Measurements from ENCODE around the gene CCNJL.
"Not testable (repeated sequence)": the region's sequence is repeated elsewhere in the genome, so short reads cannot be mapped to it uniquely, and the experiment has no call there.

CCNJL gene, protein sequence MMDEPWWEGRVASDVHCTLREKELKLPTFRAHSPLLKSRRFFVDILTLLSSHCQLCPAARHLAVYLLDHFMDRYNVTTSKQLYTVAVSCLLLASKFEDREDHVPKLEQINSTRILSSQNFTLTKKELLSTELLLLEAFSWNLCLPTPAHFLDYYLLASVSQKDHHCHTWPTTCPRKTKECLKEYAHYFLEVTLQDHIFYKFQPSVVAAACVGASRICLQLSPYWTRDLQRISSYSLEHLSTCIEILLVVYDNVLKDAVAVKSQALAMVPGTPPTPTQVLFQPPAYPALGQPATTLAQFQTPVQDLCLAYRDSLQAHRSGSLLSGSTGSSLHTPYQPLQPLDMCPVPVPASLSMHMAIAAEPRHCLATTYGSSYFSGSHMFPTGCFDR

GRCh38 chr5:160312134-160312959 is at the start of gene CCNJL:
Gene CCNJL, minus strand, starts transcription at chr5:160312564. Its CDS starts 641 bp downstream, at chr5:160311923.
- DNase-seq: no peak

DNA sequence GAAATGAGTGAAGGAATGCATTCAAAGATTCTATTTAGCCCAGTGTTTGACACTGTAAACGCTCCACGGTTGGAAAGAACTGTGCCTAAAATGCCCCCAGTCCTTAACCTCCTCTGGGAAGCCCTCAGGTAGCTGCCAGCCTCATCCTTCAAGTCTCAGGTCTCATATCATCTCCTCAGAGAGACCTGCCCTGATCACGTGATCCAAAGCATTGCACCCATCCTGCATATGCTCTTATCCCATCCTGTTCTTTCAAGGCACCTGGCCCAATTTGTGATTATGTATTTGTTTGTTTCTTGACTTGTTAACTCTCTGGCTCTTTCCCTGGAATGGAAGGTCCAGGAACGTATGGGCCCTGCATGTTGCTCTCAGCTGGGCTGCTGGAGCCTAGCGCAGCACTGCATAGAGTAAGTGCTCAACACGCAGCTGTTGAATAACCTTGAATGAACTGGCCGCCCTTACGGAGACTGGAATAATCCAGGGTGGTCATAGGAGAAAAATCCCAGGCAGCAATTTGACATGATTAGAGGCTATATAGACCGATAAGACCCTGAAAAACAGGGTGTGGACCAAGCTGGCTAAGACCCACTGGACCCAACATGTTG is 49.4 kb upstream of the CCNJL start:
- no peak for DNase-seq

DNA sequence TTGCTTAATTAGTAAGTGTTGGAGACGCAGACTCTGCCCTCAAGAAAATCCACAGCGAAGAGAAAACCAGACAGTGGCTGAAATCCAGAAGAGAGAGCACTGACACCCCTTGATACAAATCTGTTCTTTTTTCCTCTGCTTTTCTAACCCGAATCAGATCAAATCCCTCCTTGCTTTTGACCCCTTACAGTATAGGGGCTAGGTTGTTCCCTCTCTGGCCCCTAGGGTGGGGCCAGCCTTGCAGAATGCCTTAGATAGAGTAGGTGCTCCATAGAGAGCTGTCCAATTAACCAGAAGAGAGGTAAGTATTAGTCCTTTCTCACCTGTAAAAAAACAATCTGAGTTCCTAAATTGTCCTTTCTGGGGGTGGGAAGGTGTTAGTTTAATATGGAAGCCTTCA is 47.9 kb upstream of the CCNJL start:
- no peak for DNase-seq

- DNase-seq: no peak
Measured at GRCh38 chr5:160359816-160360215, 47.5 kb upstream of the CCNJL start.

- DNase-seq: no peak
Measured at GRCh38 chr5:160359242-160359641, 46.9 kb upstream of the CCNJL start.

GRCh38 chr5:160357861-160358411 is 45.6 kb upstream of the CCNJL start:
- no peak for DNase-seq

- no peak for DNase-seq
Measured at GRCh38 chr5:160357394-160357793, 45.0 kb upstream of the CCNJL start.

- no peak for DNase-seq
Measured at GRCh38 chr5:160356550-160357347, 44.4 kb upstream of the CCNJL start.

GRCh38 chr5:160354666-160355065 is 42.3 kb upstream of the CCNJL start:
- DNase-seq: no peak

DNA sequence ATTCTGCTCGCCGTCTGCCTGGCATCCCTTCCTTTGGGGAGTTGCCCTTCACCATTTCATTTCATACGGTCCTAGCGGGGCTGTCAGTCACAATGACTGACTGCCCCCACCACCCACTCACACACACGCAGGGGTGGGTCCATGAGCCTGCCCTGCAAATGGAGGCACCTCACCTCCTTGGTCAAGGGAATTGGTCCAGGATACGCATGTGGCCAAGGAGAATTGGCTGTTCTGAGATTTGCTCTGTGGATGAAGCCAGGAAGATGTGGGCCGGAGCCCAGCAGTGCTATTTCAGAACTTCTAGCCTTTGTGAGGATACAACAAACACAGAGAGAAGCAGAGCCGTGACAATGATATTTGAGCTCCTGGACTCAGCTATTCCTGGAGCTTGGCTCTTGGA is 41.0 kb upstream of the CCNJL start:
- DNase-seq: no peak

DNA sequence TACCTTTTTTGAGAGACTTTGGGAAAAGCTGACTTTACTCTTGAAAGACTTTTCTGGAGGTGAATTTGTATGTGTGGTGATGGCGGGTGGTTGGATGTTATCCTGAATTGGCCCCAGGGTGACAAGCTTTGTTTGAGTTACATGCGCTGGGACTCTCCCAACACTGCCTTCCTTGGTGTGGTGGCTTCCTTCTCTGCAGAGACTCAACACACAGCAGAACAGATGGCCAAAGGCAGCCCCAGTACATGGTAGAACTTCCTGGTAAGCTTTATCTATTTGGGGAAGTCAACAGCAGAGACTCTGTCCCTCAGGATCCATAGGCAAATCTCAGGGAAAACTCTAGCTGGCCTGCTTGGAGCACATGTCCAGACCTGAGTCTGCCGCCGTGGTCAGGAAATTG is 39.9 kb upstream of the CCNJL start:
- DNase-seq: no peak

DNA sequence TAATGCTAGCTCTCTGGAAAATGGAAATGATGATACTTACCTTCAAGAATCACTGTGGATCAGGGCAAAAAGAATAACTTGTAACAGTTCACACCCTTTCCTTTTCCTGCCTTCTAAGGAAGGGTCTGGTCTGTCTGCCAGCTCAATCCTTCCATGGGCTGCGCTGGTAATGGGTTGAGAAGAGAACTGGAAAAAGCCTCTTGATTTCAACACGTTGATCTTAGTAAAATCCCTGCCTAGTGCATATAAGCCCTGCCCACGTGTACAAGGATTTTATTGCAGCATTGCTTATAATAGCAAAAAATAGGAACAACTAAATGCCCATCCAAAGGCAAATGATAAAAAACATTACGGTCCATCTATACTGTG is 37.6 kb upstream of the CCNJL start:
- no peak for DNase-seq

GRCh38 chr5:160349249-160349934 is 37.0 kb upstream of the CCNJL start:
- DNase-seq: no peak

DNA sequence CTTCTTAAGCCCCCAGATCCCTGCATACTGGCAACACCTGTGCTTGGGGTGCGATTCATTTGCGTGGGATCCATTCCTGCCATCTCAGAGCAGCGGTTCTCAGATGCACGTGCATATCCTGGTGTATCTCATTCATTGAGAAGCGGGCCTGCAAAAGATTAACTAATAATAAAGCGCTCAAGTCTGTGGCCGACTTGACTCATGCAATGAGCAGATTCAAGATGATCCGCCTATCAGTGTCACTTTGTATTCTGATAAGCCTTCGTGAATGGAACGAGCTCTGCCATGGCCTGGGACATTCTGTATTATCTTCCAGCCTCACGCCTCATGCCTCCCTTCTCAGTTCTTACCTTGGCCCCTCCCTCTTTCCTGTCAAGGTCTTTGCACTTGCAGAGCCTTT is 35.7 kb upstream of the CCNJL start:
- no peak for DNase-seq

DNA sequence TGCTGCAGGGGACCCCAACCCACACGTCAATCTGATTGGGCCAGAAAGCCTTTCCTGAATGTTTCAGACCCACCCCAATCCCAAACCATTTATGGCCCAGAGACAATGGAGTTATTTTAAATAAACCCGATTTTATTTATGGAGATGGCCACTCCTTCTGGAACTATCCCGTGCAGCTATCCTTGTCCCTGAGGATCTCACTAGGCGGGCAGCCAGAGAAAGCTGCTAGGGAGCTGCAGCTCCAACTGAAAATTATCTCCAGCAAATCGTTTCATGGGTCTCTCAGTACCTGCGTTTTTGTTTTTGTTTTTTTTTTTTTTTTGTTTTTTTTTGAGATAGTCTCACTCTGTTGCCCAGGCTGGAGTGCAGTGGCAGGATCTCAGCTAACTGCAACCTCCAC is 35.1 kb upstream of the CCNJL start:
- no peak for DNase-seq

DNA sequence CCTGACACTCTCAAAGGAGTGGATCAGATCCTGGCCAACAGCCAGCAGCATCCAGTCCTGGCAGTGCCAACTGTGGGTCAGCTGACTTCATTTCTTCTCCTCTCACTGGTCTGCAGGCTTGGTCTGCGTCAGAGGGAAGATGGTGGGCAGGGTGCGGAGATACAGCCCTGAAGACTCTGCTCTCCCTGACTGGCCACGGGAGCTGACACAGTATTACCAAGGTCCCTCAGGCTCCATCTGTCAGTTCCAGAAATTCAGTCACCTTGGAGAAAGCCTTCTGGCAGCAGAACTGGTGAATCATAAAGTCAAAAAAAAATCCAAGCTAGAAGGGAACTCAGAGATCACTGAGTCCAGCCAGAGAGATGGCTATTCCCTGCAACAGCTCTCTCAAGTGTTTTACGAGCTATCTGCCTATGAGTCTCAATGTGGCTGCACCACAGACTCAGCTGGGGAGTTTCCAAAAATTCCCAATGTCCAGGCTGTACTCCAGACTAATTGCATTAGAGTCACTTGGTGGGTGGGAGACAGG is 30.1 kb upstream of the CCNJL start:
- no peak for DNase-seq

DNA sequence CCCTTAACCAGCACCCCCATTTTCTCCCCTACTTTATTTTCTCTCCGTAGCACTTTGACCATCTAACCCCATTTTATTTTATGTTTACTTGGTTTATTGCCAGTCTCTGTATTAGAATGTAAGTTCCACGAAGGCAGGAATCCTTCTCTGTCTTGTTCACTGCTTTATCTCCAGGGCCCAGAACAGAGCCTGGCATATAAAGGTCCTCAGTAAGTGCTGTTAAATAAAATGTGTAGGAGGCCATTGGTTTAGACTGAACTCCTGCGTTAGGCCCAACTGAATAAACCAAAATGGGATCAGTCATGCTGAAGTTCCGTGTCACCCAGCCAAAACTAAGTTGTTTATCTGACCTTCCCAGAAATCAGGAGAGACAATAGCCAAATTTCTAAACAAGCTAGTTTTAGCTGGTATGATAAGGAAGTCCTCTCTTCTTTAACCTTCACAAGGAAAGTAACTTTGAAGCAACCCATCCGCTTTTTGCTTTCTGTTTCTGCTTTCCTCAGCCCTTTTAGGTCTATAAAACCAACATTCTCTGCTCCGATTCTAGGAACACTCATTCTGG is 29.0 kb upstream of the CCNJL start:
- DNase-seq: no peak

- DNase-seq: not testable (repeated sequence)
Measured at GRCh38 chr5:160340513-160340912, 28.1 kb upstream of the CCNJL start.

GRCh38 chr5:160339406-160340130 is 27.2 kb upstream of the CCNJL start:
- DNase-seq: no peak

DNA sequence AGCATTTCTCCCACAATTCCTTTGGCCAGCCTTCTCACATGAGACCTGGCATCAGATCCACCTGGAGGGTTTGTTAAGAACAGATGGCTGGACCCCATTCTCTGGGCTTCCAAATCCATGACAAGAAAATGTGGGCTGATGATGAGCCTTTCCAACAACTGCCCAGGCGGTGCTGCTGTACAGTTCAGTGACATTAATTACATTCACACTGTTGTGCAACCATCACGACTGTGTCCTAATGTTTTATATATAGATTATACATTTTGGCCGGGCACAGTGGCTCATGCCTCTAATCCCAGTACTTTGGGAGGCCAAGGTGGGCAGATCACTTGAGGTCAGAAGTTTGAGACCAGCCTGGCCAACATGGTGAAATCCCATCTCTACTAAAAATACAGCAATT is 22.4 kb upstream of the CCNJL start:
- DNase-seq: not testable (repeated sequence)

DNA sequence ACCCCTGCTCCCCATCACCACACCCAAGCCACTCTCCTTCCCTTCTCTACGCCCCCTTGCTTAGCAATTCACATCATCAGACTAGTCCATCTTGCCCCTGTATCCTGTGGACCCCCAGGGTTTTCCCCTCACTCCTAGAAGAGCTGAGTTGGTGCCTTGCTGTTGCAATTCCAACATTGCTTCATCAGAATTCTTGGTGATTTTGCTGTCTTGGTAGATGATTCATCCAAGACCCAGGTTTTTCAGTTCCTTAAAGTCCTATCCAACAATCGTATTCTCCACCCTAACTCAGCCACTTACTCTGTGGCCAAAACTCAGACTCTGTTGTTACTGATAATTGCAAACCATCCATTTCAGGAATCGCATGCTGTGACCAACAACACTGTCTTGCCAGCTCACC is 21.4 kb upstream of the CCNJL start:
- DNase-seq: no peak
